GM19324 (cell line): ENCODE measurements around the gene SFXN4.
"Not testable (repeated sequence)": the region's sequence is repeated elsewhere in the genome, so short reads cannot be mapped to it uniquely, and the experiment has no call there.

Experiments used
- ATAC-seq: cut with Tn5 transposase; IDR thresholded peaks from one replicate; pipeline ENCODE4 v1.9.1; 2021; ENCODE audit warnings: mild to moderate bottlenecking, moderate library complexity; ENCODE audit not compliant: unreplicated experiment, low FRiP score

The SFXN4 gene

GRCh38 chr10:119190954-119191785 is 25.7 kb upstream of the SFXN4 start:
- no peak for ATAC-seq

DNA sequence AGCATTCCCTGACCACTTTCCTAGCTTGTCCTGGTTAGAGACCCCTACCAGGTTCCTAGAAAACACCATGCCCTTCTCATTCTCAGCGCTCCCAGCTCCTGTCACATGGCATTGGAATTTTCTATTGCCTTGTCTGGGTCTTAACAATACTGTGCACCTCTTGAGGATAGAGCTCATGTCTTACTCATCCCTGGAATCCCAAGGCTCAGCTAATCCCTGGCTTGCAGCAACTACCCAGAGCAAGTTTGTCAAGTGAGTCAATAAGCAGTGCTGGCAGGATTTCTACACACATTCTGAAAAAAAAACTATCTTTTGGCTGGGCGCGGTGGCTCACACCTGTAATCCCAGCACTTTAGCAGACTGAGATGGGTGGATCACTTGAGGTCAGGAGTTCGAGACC is 24.8 kb upstream of the SFXN4 start:
- no peak for ATAC-seq

DNA sequence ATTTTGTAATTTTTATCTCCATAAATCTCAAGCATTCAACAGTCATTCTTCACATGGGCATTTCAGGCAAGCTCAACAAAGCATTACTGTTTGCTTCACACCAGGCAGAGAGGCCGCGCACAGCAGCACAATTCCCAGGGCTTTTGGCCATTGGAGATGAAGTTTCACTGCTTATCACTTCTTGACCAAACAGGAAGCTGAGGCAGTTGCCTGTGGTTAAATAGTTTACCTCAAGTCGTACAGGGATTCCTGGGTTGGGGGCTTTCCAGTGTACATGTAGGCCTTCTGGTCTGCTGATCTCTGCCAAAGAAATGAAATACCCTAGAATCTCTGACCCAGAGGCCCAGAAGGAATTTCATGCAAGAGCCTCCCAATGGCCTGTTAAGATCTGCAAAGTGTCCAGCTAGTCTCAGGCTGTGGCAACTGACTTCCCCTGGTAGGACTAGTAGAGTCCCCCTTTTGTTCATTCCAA is 24.3 kb upstream of the SFXN4 start:
- ATAC-seq = no peak

DNA sequence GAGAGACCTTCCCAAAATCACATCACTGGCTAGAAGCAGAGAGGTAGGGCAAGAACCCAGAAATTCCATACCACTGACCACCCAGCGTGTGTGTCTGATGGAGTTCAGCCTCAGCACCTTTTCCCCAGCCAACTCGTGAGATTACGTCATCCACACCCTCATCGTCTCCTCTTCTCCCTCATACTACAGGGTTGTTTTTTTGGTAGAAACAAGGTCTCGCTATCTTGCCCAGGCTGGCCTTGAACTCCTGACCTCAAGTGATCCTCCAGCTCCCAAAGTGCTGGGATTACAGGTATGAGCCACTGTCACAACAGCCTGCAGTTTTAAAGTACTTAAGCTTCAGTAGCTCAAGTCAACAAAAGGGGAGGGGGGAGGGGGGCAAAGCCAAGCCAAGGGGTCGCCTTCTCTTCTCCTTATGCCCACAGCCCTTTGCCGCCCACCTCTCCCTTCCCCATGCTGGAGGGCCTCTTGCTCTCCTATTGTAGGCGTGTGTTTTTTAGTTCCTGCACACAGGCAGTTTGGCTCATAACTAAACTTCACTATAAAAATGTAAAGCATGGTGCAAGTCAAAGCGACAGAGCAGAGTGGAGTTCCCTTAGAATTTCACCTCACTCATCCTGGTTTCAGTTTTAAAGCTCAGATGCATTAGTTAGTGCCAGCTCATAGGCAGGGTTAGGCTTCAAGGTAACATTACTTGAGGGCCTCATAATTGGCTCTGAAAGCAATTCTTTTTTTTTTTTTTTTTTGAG is 18.3 kb upstream of the SFXN4 start:
- no peak for ATAC-seq

GRCh38 chr10:119180850-119181400 is 15.4 kb upstream of the SFXN4 start:
- not testable (repeated sequence) for ATAC-seq

DNA sequence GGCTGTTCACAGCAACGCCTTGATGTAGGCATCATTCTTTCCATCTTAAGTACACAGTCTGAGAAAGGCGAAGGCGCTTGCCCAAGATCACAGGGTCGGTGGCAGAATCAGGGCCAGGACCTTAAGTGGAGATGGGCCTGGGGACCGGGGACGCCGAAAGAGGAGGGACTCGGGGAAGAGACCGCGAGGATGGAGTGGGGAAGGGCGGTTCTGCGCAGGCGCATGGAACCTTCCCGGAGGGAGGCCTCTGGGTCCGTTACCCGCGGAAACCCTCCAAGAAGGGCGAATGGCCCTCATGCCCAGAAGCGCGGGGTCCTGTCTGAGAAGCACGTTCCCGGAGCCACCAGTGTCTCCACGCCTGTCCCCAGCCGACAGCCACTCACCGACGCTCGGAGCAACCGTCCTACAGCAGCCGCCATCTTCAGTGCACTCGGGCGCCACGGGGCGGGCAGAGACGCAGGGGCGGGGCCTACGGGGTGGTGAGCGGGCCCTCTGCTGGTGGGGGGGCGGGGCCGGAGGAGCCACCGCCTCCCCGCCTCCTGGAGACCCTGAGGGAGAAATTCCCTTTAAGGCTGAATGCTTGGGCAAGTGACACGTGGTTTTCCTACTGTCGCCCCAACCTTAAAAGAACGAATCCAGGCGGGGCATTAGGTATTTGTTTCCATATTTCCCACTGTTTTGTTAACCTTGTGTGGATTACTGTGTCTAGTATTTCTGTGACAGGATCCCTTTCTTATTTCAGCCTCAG is 13.0 kb upstream of the SFXN4 start, which contains the start of gene PRDX3:
Gene PRDX3, minus strand, starts transcription at position 441 of the 748 bp plus-strand sequence. Its CDS starts 22 bp downstream, at position 419.
- ATAC-seq = peak; percentile 94

DNA sequence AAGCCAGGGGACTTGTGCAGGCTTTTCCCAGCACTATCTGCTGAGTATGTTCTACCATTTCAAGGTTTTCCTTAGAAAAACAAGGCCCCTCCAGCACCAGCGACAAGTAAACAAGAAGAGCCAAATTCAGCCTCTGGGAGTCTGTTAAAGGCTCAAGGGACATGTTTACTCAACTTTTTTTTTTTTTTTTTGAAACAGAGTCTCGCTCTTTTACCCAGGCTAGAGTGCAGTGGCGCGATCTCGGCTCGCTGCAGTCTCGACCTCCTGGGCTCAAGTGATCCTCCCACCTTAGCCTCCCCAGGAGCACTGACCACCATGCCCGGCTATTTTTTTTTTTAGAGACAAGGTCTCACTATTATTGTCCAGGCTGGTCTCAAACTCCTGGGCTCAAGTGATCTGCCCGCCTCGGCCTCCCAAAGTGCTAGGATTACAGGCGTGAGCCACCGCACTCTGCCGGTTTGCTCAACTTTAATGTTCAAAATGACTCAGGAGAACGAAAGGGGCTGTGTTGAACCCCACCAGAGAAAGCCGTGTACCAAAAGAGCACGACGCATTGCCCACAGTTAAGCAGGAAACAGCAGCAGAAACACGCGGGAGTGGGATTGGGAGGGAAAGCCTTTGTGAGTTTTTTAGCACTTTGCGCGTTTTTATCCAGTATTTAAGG is 12.3 kb upstream of the SFXN4 start:
- no peak for ATAC-seq

GRCh38 chr10:119176166-119176565 is 10.7 kb upstream of the SFXN4 start:
- no peak for ATAC-seq

DNA sequence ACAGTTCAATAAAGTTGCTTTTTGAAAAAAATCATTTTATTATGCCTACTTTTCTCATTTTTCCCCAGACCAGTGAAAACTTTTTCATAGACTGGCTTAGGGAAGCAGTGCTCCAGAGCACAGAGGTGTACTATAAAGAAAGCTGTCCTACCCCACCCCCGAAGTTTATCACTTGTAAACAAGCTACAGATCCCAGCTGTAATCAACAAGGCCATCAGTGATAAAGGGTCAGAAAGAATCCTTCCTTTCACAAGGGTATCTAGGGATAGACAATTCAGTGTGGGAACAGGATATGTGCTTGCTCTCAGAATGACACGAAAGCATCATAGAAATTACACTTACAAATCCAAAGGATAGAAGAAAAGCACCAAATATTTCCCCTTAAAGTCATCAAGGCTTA is 8.6 kb upstream of the SFXN4 start:
- ATAC-seq = no peak

DNA sequence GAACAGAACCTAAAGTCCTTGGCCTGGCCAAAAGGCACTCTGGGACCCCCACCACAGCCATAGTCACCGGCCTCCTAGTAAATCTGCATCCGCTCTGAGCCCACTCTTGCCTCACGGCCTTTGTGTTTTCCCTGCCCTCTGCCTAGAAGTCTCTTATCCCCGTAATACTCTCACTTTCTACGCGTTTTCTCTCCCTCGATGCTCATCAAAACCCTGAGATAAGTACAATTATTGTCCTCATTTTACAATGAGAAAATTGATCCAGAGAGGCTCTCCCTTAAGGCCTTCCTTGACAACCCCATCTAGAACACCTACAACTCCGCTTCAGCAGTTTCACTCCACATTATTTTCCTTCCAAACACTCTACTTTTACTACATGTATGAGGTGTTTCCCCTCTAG is 1.5 kb upstream of the SFXN4 start:
- no peak for ATAC-seq

DNA sequence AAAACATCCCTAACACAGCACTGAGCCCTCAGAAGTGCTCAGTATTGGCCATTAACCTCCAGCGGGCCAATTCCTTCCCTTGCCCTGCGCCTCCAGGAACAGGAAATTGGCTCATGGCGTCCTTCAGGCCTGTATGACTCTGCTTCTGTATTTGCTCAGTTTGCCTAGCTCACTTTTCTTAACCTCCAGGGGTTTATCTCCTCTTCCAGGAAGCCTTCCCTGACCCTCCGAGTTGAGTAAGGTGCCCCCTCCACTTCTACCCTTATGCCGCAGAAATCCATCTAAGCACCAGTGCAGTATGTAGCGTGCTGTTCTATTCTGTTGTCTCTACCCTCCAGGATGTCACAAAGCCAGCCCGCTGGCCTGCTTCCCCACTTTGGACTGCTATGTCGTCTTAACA is 1.1 kb upstream of the SFXN4 start:
- no peak for ATAC-seq

- ATAC-seq = no peak
Observed at GRCh38 chr10:119166118-119166500, 595 bp upstream of the SFXN4 start.

- no peak for ATAC-seq
Observed at GRCh38 chr10:119162452-119163092, 2.9 kb downstream of the SFXN4 start.

GRCh38 chr10:119161680-119162451 is 3.6 kb downstream of the SFXN4 start:
- no peak for ATAC-seq

GRCh38 chr10:119159332-119159731 is 6.2 kb downstream of the SFXN4 start:
- no peak for ATAC-seq

- no peak for ATAC-seq
Observed at GRCh38 chr10:119153661-119154060, 11.9 kb downstream of the SFXN4 start.

DNA sequence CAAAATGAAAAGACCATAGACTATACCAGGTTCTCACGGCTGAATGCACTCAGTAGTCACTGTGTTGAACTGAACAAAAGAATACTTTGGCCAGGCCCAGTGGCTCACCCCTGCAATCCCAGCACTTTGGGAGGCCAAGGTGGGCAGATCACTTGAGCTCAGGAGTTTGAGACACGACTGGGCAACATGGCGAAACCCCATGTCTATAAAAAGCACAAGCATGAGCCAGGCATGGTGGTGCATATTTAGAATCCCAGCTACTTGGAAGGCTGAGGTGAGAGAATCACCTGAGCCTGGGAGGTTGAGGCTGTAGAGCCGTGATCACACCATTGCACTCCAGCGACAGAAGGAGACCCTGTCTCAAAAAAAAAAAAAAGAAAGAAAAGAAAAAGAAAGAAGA is 12.5 kb downstream of the SFXN4 start:
- no peak for ATAC-seq

DNA sequence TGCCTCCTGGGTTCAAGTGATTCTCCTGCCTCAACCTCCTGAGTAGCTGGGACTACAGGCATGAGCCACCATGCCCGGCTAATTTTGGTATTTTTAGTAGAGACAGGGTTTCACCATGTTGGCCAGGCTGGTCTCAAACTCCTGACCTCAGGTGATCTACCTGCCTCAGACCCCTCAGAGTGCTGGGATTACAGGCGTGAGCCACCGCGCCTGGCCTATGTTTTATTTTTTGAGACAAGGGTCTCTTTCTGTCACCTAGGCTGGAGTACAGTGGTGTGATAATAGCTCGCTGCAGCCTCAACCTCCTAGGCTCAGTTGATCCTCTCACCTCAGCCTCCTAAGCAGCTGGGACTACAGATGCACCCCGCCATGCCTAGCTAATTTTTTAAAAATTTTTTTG is 13.9 kb downstream of the SFXN4 start:
- not testable (repeated sequence) for ATAC-seq

DNA sequence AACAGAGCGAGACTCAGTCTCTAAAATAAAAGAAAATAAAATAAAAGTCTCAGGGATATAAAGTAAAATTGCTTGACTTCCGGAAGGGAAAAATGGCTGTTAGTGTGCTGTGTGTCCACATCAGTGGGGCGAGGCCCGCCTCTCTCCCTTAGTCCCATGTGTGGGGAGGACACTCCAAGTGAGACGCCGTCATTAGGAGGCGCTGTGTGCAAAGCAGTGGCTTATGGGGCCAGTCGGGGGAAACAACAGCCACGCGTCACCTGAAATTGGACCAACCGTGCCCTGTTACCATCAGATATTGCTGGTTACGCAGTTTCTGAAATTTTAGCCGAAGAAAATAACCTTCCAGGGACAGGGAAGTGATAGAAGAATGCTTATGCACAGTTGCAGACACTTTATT is 15.8 kb downstream of the SFXN4 start:
- ATAC-seq = no peak
